Esophagus muscularis mucosa (tissue), 3 donors: ENCODE data around the gene GRHL3.

Source experiments
- POLR2A ChIP-seq: fragments of 450-650 bp; IDR thresholded peaks from one replicate; pipeline ENCODE4 v1.6.1; 2017; ENCODE audit warnings: antibody characterized with exemption, moderate library complexity, mild to moderate bottlenecking, low read depth
- TF ChIP-seq, protein P1 (sequence below), 3 experiments: fragments of 200-600 bp in 2 of 3; fragments of 450-650 bp in 1 of 3; sonication (generic) in 2 of 3; IDR thresholded peaks; one replicate each; pipeline ENCODE4 v1.5.1; 2017 to 2019; ENCODE audit warnings: antibody characterized with exemption in 3 of 3, mild to moderate bottlenecking in 2 of 3, moderate library complexity in 1 of 3

DNA sequence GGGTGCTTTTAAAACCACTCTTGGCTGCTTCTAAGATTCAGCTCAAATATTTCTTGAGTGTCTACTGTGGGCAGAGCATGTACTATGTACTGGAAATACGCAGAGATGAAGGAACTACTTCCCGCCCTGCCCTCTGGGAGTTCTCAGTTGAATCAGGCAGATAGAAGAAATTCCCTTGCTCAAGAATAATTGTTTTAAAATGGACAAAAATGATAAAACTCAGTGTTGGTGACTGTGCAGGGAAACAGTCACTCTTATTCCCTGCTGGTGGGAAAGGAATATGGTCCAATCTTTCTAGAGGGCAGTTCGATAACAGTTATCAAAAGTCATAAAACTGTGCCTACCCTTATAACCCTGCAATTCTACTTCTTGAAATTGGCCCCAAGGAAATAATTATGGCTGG is 16.9 kb upstream of the GRHL3 start:
- TF ChIP-seq, protein P1, sequence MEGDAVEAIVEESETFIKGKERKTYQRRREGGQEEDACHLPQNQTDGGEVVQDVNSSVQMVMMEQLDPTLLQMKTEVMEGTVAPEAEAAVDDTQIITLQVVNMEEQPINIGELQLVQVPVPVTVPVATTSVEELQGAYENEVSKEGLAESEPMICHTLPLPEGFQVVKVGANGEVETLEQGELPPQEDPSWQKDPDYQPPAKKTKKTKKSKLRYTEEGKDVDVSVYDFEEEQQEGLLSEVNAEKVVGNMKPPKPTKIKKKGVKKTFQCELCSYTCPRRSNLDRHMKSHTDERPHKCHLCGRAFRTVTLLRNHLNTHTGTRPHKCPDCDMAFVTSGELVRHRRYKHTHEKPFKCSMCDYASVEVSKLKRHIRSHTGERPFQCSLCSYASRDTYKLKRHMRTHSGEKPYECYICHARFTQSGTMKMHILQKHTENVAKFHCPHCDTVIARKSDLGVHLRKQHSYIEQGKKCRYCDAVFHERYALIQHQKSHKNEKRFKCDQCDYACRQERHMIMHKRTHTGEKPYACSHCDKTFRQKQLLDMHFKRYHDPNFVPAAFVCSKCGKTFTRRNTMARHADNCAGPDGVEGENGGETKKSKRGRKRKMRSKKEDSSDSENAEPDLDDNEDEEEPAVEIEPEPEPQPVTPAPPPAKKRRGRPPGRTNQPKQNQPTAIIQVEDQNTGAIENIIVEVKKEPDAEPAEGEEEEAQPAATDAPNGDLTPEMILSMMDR (IDR thresholded peaks at IDR 0.05), result no peak
- no peak for TF ChIP-seq POLR2A
